Eye (tissue), 1 donor: ENCODE measurements around the gene DHDDS.
"Not testable (repeated sequence)": the region's sequence is repeated elsewhere in the genome, so short reads cannot be mapped to it uniquely, and the experiment has no call there.

Source experiments
- DNase-seq: peaks from one replicate; pipeline ENCODE4 v3.0.0-alpha.2; 2015

Gene DHDDS, protein sequence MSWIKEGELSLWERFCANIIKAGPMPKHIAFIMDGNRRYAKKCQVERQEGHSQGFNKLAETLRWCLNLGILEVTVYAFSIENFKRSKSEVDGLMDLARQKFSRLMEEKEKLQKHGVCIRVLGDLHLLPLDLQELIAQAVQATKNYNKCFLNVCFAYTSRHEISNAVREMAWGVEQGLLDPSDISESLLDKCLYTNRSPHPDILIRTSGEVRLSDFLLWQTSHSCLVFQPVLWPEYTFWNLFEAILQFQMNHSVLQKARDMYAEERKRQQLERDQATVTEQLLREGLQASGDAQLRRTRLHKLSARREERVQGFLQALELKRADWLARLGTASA

GRCh38 chr1:26431979-26432695 is at the start of gene DHDDS:
DHDDS (plus strand) TSS chr1:26432321; CDS start chr1:26432946, 625 bp downstream.
- peak; percentile 99 for DNase-seq

DNA sequence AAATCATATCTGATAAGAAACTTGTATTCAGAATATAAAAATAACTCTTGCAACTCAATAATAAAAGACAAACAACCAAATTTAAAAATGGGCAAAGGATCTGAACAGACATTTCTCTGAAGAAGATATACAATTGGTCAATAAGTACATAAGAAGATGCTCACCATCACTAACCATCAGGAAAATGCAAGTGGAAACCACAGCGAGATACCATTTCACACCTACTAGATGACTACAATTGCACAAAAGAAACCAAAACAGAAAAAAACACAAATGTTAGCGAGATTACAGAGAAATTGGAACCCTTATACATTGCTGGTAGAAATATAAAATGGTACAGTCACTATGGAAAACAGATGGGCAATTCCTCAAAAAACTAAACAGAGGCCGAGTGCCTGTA is 48.0 kb upstream of the DHDDS start:
- no peak for DNase-seq

GRCh38 chr1:26385063-26385462 is 47.1 kb upstream of the DHDDS start:
- DNase-seq: not testable (repeated sequence)

DNA sequence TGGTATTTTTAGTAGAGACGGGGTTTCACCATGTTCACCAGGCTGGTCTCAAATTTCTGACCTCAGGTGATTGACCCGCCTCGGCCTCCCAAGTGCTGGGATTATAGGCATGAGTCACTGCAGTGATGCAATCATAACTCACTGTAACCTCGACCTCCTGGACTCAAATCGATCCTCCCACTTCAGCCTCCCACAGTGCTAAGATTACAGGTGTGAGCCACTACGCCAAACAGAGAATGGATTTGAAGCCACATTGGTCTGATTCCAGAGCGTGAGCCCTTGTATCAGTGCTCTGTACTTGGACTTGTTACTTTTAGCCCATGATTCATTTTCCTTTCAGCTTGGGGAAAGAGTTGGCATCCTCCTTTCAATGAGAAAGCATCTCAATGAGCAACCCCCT is 44.7 kb upstream of the DHDDS start:
- DNase-seq: no peak

DNA sequence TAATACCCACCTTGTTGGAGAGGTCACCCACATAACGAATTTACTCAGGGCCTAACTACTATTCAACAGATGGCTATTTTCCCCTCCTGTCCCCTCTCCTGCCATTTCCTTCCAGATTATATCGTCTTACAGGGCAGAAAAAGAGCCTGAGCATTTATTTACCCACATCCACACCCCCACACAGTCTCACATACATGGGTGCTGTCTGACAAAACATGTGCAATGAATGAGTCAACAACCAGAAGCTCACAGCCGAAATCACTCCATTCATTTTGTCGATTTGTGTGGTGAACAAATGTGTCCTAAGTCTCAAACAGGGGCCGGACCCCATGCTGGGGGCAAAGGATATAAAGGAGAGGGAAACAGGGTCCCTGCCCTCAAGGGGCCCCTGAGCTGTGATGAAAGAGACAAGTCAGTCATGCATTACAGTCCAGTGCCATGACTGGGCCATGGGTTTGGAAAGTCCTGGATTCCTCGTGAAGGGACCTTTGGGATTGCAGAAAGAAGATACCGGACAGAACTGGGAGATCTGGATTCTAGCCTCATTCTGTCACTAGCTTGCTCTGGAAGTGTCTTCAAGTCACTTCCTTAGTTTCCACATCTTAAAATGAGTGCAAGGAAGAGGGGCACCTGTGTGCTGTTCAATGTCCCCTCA is 43.2 kb upstream of the DHDDS start:
- no peak for DNase-seq

GRCh38 chr1:26389604-26390247 is 42.4 kb upstream of the DHDDS start:
- DNase-seq: no peak

DNA sequence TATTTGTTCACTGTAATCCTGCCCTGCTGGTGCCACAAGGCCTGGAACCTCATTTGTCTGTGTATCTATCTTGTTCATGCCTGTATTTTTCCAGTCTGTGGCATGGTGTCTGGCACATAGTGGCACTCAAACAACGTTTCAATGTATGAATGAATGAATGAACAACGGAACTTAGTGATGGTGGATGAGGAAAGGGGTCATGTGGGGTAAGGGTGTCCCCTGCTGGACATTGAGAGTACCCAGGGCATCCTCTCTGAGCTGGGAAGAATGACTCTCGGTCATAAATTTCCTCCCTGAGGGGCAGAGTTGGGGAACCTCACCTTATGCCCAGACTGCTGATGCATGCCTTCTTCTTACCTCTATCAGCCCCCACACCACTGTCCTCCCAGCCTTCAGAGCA is 40.7 kb upstream of the DHDDS start:
- peak; percentile 34 for DNase-seq

DNA sequence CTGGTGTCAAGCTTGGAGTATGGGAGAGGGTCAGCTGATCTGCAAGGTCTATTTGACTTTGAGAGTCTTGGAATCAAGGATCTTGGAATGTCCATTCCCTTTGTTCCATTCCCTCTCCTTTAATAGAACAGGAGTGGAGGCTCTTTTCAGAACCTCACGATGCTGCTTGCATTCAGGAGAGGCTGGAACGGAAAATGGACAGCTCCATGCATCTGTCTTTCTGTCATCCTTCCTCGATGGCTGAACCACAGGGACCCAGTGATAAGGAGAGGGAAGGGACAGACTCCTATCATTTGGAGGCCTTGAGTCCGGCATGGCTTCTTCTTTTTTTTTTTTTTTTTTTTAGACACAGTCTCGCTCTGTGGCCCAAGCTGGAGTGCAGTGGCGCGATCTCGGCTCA is 36.4 kb upstream of the DHDDS start:
- no peak for DNase-seq

- DNase-seq: no peak
Measured at GRCh38 chr1:26399034-26399433, 33.1 kb upstream of the DHDDS start.

DNA sequence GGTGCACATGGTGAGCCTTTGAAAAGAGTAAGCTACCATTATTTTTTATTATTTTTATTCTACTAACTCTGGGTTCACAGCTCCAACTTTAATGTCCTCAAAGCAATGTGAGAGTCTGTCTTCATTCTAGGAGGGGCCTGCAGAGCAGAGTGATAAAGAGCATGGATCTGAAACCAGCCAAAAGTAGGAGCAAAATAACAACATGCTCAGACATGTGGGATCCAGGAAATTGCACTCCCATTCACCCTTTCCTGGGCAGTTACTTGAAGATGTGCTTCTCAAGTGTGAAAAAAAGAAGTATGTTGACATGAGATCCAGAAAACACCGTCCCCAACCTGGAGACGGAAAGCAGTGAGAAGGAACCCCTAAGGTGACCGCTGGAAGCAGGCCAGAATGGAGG is 30.2 kb upstream of the DHDDS start:
- DNase-seq: no peak

- DNase-seq: no peak
Measured at GRCh38 chr1:26403656-26404055, 28.5 kb upstream of the DHDDS start.

- no peak for DNase-seq
Measured at GRCh38 chr1:26404641-26405040, 27.5 kb upstream of the DHDDS start.

DNA sequence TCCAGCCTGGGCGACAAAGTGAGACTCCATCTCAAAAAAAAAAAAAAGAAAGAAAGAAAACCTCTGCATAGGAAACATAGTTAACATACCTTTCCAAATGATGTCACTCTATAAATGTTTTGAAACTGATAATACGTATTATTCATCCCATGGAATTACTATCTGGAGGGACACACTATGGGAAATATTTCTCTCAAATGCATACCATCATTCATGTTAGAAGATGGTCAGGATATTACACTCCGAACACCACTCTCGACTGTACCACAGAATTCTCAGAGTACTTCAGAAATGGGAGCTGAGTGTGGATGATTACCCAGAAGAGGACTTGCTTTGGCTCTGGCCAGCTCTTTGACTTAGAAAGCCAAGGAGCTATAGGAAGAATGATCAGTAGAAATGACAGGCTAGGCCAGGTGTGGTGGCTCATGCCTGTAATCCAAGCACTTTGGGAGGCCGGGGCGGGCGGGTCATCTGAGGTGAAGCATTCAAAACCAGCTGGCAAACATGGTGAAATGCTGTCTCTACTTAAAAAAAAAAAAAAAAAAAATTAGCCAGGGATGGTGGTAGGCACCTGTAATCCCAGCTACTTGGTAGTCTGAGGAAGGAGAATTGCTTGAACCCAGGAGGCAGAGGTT is 26.7 kb upstream of the DHDDS start:
- no peak for DNase-seq

- DNase-seq: peak; percentile 95
Measured at GRCh38 chr1:26408604-26409003, 23.5 kb upstream of the DHDDS start.

DNA sequence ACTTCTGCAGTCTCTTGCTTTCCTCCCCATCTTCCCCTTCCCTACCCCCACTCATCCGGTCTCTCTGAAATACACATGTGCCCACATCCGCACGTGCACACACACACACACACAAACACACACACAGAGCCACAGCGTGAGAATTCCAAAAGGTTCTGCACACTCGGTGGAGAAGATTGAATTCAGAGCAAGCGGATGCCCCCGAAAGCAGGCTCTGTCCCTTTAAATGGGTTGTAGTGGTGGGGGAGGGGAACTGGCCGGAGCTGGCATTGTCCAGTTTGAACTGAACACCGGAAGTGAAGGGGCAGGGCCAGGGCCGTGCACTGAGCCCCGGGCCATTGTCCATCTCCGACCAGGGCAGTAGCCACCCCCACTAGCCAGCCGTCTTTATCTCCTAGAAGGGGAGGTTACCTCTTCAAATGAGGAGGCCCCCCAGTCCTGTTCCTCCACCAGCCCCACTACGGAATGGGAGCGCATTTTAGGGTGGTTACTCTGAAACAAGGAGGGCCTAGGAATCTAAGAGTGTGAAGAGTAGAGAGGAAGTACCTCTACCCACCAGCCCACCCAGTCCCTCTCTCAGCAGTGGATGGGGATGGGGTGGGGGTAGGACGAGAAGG is 22.8 kb upstream of the DHDDS start:
- peak; percentile 76 for DNase-seq

DNA sequence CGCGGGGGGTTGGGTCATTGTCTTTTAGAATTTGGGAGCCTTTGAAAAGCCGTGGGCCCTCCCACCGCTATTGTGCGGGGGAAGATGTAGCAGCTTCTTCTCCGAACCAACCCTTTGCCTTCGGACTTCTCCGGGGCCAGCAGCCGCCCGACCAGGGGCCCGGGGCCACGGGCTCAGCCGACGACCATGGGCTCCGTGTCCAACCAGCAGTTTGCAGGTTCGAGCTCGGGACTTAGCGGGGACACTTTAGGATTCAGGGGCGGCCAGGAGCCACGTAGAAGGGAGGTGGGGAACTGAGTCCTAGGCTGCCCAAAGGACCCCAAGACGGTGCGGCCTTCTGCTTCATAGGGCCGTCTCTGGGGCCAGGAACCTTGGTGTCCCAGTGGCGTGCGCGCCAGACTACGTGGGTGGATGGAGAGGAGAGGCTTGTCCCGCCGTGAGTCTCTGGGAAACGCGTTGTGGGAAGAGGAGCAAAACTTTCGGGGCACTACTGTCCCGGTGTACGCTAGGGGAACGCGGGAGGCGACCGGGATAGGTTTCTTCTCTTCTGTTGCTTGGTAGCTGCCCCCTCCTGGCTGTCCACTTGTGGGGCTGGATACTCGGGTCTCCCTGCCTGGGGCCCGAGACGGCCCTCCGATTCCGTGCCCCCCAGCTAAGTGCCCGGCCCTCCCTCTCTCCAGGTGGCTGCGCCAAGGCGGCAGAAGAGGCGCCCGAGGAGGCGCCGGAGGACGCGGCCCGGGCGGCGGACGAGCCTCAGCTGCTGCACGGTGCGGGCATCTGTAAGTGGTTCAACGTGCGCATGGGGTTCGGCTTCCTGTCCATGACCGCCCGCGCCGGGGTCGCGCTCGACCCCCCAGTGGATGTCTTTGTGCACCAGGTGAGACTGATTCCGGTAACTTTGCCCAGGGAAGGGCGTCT is 21.2 kb upstream of the DHDDS start, which contains the start of gene LIN28A:
Gene LIN28A (plus strand): TSS at position 112 of the 918 bp plus-strand sequence. CDS start 75 bp downstream, at position 187.
- DNase-seq: no peak

DNA sequence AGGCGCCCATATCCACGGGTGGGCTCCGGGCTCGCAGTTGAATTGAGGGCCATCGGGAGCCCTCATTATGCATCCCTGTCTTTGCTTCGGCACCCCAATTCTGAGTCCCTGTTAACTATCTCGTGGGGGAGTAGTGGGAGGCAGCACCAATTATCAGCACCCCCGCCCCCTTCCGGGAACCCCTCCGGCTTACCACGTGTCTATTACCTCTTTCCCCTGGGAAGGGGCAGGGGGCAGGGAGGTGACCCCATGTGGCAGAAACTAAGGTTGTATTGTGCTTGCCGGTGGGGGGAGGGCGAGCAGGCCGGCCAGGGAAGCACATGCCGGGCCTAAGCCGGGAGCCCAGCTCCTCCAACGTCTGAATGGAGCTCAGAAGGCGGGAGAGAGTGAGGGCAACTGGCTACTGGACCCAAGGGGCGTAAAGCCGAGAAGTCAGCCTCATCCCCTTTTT is 20.5 kb upstream of the DHDDS start:
- DNase-seq: no peak

GRCh38 chr1:26412180-26412840 is 19.8 kb upstream of the DHDDS start:
- DNase-seq: no peak

DNA sequence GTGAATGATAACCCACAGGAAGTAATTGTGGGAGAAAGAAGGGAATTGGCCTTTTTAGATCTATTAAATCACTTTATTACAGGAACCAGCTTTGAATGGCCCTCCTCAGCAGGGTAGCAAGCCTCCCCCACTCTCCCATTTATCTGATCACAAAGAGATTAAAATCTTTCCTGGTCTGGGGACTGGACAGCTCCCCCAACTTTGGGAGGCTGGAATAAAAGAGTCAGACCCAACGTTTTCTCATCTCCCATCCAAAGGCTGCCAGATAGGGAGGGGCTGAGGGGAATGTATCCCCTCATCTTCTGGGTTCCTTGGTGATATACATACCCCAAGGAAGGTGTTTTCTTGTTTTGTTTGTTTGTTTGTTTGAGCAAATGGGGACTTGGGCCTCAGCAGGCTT is 19.1 kb upstream of the DHDDS start:
- DNase-seq: no peak

DNA sequence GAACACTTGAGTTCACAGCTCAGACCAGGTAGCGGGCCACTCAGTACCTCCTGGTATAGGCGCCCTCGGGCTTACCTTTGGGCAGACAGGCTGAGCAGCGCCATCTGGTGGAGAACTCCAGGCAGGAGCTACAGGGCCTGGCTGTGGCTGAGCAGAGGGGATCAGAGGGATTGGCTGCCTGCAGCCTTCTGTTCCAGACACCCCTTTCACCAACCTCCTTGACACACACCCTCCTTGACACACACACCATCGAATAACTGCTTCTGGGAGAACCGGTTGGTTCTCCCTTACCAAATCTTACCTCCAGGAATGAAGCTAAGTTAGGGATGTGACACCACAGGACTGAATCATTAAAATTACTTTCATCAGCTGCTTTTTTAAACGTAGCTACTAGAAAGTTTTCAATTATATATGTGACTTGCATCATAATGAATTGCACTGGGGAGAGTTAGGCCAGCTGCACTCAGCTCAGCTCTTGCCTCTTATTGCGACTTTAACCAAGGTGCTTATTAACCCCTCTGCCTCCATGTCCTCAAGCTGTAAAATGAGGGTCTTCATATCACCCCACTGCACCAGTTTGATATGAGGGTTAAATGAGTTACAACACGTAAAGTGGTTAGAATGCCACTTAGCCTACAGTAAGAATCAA is 14.9 kb upstream of the DHDDS start:
- peak; percentile 89 for DNase-seq
